Middle frontal gyrus (tissue), 1 donor: ENCODE results near the gene BEND4.

Source experiments
- DNase-seq: peaks from one replicate; pipeline ENCODE4 v3.0.0-alpha.2; 2015; ENCODE audit warnings: low spot score; ENCODE audit errors: extremely low spot score

BEND4 gene

GRCh38 chr4:42112846-42113245, 39.6 kb downstream of the BEND4 start:
- DNase-seq, result no peak

DNA sequence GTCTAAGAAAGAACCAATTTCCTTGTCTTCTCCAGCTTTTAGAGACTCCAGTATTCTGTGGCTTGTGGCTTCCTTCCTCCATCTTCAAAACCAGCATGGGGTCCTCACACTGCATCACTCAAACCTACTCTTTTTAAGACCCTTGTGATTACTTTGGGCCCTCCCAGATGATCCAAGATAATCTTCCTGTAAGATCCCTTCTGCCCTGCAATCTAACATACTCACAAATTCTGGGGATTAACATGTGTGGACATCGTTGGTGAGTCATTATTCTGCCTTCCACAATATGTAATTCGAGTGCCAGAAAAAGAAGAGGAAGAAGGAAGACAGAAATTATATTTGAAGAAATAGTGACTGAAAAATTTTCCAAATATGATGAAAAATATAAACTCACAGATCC, 47.9 kb downstream of the BEND4 start:
- no peak for DNase-seq

DNA sequence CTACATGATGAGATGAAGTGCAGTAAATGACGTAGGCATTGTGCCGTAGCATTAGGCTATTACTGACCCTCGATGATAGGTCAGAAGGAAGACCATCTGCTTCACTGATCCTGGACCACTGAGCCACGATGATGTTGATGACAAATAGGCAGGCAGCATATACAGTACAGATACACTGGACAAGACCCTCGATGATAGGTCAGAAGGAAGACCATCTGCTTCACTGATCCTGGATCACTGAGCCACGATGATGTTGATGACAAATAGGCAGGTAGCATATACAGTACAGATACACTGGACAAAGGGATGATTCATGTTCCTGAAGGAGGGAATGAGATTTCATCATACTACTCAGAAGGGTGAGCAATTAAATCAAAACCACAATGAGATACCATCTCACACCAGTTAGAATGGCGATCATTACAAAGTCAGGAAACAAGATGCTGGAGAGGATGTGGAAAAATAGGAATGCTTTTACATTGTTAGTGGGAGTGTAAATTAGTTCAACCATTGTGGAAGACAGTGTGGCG, 50.9 kb downstream of the BEND4 start:
- no peak for DNase-seq

DNA sequence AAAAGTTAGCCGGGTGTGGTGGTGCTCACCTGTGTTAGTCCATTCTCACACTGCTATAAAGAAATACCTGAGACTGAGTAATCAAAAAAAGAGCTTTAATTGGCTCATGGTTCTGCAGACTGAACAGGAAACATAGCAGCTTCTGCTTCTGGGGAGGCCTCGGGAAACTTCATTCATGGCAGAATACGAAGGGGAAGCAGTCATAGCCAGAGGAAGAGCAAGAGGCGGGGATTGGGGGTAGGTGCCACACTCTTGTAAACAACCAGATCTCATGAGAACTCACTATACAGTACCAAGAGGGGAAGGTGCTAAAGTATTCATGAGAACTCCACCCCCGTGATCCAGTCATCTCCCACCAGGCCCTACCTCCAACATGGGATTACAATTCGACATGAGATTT, 64.1 kb downstream of the BEND4 start:
- DNase-seq, result no peak

- no peak for DNase-seq
Observed at GRCh38 chr4:42083816-42084215, 68.6 kb downstream of the BEND4 start.

DNA sequence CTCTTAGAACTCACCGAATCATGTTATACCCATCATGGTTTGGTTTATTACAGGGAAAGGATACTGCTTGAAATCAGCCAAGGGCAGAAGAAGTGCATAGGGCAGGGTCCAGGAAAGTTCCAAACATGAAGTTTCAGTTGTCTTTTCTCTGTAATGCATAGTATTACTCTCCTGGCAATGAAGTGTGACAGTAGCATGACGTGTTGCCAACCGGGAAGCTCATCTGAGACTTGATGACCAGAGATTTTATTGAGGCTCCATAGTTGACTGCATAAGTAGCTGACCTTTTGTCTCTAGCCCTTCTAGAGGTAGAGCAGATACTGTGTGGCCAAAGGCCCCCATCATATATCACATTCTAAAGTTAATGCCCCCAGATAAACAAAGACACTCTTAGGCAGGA, 72.1 kb downstream of the BEND4 start:
- no peak for DNase-seq

DNA sequence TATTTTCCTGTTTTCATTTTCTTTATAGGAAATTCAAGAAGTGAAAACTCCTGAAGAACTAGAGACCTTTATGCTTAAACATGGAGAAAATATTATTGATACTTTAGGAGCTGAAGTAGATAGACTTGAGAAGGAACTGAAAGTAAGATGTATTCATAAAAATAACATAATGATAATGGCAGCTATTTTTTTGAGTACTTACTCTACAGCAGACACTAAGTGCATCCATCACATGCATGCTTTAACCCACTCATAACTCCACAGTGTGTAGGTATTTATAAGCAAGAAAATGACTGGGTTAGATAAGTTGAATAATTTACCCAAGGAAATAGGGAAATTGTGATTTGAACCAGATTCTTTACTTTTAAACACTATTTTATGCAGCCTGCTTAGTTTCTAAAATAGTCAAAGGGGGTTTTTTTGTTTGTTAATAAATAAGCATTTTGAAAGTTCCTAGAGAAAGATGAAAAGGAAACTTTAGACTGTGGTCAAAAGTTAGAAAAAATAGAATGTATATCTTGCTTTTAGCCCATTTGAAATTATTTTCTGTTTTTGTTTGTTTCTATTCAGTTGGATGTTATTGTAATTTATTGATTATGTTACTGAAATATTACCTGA, 74.2 kb downstream of the BEND4 start:
- no peak for DNase-seq

DNA sequence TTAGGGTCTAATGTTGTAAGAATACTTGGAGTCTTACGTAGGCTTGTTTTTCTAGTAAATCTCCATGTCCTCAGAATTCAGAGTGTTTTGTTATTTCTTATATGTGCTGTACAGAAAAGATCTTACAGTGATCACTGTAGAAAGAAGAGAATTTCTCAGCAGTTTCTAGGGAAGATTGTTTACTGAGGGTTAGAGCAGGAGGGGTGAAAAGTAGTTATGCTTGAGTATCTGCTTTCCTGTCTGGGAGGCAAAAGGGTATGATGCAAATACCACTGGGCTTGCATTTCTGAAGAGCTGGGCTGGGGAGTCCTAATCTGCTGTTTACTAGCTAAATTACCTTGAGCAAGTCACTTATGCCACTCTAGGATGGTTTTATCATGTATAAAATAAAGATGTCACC, 78.2 kb downstream of the BEND4 start:
- no peak for DNase-seq

GRCh38 chr4:42070463-42070862, 82.0 kb downstream of the BEND4 start:
- DNase-seq, result no peak

GRCh38 chr4:42067264-42067663, 85.2 kb downstream of the BEND4 start:
- no peak for DNase-seq

DNA sequence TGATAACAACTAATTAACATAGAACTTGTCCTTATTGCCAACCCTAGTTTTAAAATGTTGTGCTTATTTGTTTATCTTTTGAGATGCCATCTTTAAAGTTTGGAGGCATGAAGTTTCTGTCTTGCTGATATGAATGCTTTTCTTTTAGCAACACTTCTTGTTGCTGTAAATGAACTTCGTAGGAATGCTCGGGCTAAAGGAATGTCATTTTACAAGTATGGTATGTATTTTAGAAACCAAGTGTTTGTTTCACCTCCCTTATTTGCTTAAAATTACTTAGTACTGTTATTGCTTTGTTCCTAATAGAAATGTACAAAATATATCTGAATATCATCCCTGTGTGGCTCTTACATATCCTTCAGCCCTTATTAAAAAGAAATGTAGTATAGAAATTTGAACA, 86.1 kb downstream of the BEND4 start:
- DNase-seq, result no peak
